ENCODE measurements around the gene RNF19B.

RNF19B gene

GRCh38 chr1:32887623-32888022 is 77.0 kb downstream of the RNF19B start:
- DNase-seq, result no peak

GRCh38 chr1:32886828-32887414 is 77.7 kb downstream of the RNF19B start:
- no peak for DNase-seq

All from activated naive CD4-positive, alpha-beta T cell (primary cell).